GM12892 (cell line): Measurements from ENCODE around the gene EDN1.

Source experiments
- POLR2A ChIP-seq: IDR thresholded peaks from 2 replicates; pipeline ENCODE4 v1.6.1; 2011; ENCODE audit warnings: low read depth, low read length, control low read depth
- POLR2AphosphoS5 ChIP-seq: IDR thresholded peaks from 2 replicates; pipeline ENCODE4 v1.6.1; 2011; ENCODE audit warnings: low read depth, low read length, control low read depth
- TAF1 ChIP-seq: IDR thresholded peaks from 2 replicates; pipeline ENCODE4 v1.6.1; 2011; ENCODE audit warnings: low read depth, mild to moderate bottlenecking, control low read depth, low read length, borderline replicate concordance

- no peak for TF ChIP-seq POLR2A
- TF ChIP-seq POLR2AphosphoS5: no peak
- TF ChIP-seq TAF1: no peak
These were observed 29.6 kb upstream of the EDN1 start for GRCh38 chr6:12260458-12261093.
